K562 treated with DMSO at 1 percent for 4 hours (cell line): Measurements from ENCODE around the gene RNF145. TPM values are rescaled to one million over a fixed set of nuclear protein-coding genes. Genes with fewer than 3 reads are reported as not detected.

ENCODE experiments used
- total RNA-seq: library from RNA; unstranded; fragments of 300-600 nt; gene quantifications from 2 replicates; pipeline ENCODE4 v1.2.3, GENCODE V29; 2022; ENCODE audit not compliant: insufficient read depth

Gene RNF145
- total RNA-seq = 35.7 and 39.9 TPM in 2 replicates

GRCh38 chr5:159209438-159210209, at the start of gene RNF145:
RNF145 (minus strand) TSS chr5:159209553; CDS start chr5:159203617, 5,936 bp downstream.

Other genes starting within 250 kb of the RNF145 start
- gene EBF1, start 109.6 kb downstream of the RNF145 start, total RNA-seq = not detected in 2 replicates
- gene UBLCP1, start 53.7 kb upstream of the RNF145 start, total RNA-seq = 14.4 and 16.9 TPM in 2 replicates
- gene IL12B, start 120.9 kb upstream of the RNF145 start, total RNA-seq = not detected in 2 replicates